ENCODE data around the gene FAM114A1. TPM values are rescaled to one million over a fixed set of nuclear protein-coding genes. Genes with fewer than 3 reads are reported as not detected.

FAM114A1 gene
- 10 to 100 TPM; 11.2 to 20.0 (median 17.5) TPM for total RNA-seq
- polyA plus RNA-seq, result 10 to 100 TPM in 1 of 3 donors, 1 to 10 TPM in 2; 5.6 to 16.6 (median 8.9) TPM
- long read RNA-seq, donor 1, partial matches to known transcripts, result 4 of 8 reads
- long read RNA-seq, donor 1, other reads (novel, unspliced or antisense), result 4 of 8 reads
- long read RNA-seq, donor 2, partial matches to known transcripts, result 1 of 6 reads
- long read RNA-seq, donor 2, other reads (novel, unspliced or antisense), result 5 of 6 reads

DNA sequence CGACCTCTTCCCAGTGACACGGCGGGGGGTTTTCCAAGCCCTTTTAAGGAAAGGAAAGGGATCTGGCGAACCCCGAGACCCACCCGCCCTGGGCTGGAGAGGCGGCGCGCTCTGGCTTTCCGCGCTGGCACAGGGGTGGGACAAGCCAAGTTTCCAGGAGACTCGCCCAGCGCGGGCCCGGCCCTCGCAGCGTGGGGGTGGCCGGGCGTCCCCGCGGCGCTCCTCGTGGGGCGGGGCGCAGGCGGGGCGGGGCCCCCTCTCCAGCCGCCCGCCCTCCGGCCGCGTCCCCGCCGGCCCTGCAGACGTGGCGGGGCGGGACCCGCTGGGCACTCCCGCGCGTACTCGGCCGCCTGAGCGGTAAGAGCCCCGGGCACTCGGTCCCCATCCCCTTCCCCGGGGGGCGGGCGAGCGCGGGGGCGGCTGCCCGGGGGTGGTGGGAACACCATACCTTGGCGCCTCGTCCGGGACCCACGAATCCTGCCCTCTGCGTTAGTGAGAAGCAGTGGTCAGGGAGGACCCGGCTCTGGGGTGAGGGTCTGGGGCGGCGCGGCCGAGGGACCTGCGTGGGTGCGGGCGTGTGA is at the start of gene FAM114A1:
TSS of gene FAM114A1 (plus strand) at position 329 of the 581 bp plus-strand sequence. CDS start 10,273 bp downstream, outside the sequence.
- peak within 1 kb of the TSS; percentile 89 for H3K4me3 ChIP-seq
- no peaks in the 10 kb centered on the region for H3K27me3 ChIP-seq (ENCODE audit: insufficient read depth in 3 of 3, low read length in 2 of 3)
- peak; percentile 86 to 90 for DNase-seq
- 0 to 1% (median 0%) methylated on average over 15 to 66 of the region's 66 CpGs for WGBS, 3 donors
- H3K4me1 ChIP-seq, result peaks cover 42% of the 10 kb centered on the region
- TF ChIP-seq CTCF (IDR thresholded peaks at IDR 0.05), result no peak
- intact Hi-C loops (cut with DNase I), result no loop called here
- peak; percentile 93 to 94 (median 94) for ATAC-seq
- no peaks in the 10 kb centered on the region for H3K9me3 ChIP-seq
- H3K27ac ChIP-seq, result peak within 1 kb of the TSS; percentile 92
- H3K36me3 ChIP-seq (ENCODE audit: insufficient read depth in 1 of 2, low read depth in 1 of 2), result peaks cover 0 to 16% of the 10 kb centered on the region in 2 donors

- 71 to 77% (median 73%) methylated on average over 5 of the region's 5 CpGs for WGBS, 3 donors
These were observed 49.1 kb upstream of the FAM114A1 start for GRCh38 chr4:38818441-38818976.

DNA sequence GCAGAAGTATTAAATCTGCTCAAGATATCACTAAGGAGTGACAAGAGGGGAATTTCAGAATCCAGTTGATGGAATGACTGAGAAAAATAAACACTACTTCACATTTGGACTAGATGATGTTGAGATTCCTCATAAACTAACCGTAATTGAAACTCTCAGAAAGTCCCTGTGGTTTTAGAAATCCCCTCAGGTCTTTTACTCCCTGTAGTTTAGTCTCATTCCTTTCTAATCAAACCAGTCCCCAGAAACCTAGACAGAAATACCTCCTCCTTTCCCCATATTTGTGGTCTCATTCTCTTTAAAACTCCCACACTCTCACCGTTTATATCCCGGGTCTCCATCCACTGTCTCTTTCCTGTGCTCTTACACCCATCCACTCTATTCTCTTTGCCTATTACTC is 48.0 kb upstream of the FAM114A1 start:
- H3K9me3 ChIP-seq, result no peaks in the 10 kb centered on the region
- 70 to 87% (median 83%) methylated on average over 3 of the region's 3 CpGs for WGBS, 3 donors
- H3K4me3 ChIP-seq, result no peak overlapping the region
- H3K36me3 ChIP-seq (ENCODE audit: insufficient read depth in 1 of 2, low read depth in 1 of 2), result no peaks in the 10 kb centered on the region
- no peak for ATAC-seq
- H3K4me1 ChIP-seq, result no peaks in the 10 kb centered on the region
- no peak for TF ChIP-seq CTCF (IDR thresholded peaks at IDR 0.05)
- H3K27me3 ChIP-seq (ENCODE audit: insufficient read depth in 3 of 3, low read length in 2 of 3), result peaks cover 0 to 3% (median 0%) of the 10 kb centered on the region in 3 donors
- no peak overlapping the region for H3K27ac ChIP-seq
- DNase-seq, result no peak
- intact Hi-C loops (cut with DNase I), result no loop called here

More at GRCh38 chr4:38818441-38818976, 49.1 kb upstream of the FAM114A1 start:
- no peak overlapping the region for H3K4me3 ChIP-seq
- TF ChIP-seq CTCF (IDR thresholded peaks at IDR 0.05), result no peak
- H3K4me1 ChIP-seq, result no peaks in the 10 kb centered on the region
- DNase-seq, result no peak
- intact Hi-C loops (cut with DNase I), result no loop called here
- peaks cover 0 to 3% (median 0%) of the 10 kb centered on the region in 3 donors for H3K27me3 ChIP-seq (ENCODE audit: insufficient read depth in 3 of 3, low read length in 2 of 3)
- H3K36me3 ChIP-seq (ENCODE audit: insufficient read depth in 1 of 2, low read depth in 1 of 2), result no peaks in the 10 kb centered on the region
- no peak for ATAC-seq
- no peaks in the 10 kb centered on the region for H3K9me3 ChIP-seq
- H3K27ac ChIP-seq, result no peak overlapping the region

- Histone ChIP-seq H3K4me3 (no peak overlapping the region), H3K27ac (no peak overlapping the region), H3K4me1 (no peaks in the 10 kb centered on the region), H3K9me3 (no peaks in the 10 kb centered on the region), H3K36me3 (ENCODE audit: insufficient read depth in 1 of 2, low read depth in 1 of 2) (no peaks in the 10 kb centered on the region), H3K27me3 (ENCODE audit: insufficient read depth in 3 of 3, low read length in 2 of 3) (peaks cover 0 to 3% (median 0%) of the 10 kb centered on the region in 3 donors)
- WGBS, 3 donors, result 74 to 76% (median 75%) methylated on average over 4 of the region's 4 CpGs
- ATAC-seq (no peak), DNase-seq (no peak)
- TF ChIP-seq CTCF (IDR thresholded peaks at IDR 0.05), result no peak
- intact Hi-C loops (cut with DNase I), result no loop called here
These were observed 47.1 kb upstream of the FAM114A1 start for GRCh38 chr4:38820329-38821061.
